Activated CD4-positive, CD25-positive, alpha-beta regulatory T cell (primary cell): ENCODE measurements around the gene DNAH9.

Experiments
- DNase-seq, 4 experiments: peaks; one replicate each; lab custom pipeline; 2025; lab: John Stamatoyannopoulos, UW

The DNAH9 gene

GRCh38 chr17:11840831-11841230, 242.6 kb downstream of the DNAH9 start:
- DNase-seq: no peak

GRCh38 chr17:11848330-11848729, 250.1 kb downstream of the DNAH9 start:
- DNase-seq: no peak

GRCh38 chr17:11852231-11852630, 254.0 kb downstream of the DNAH9 start:
- no peak for DNase-seq

GRCh38 chr17:11852912-11853311, 254.6 kb downstream of the DNAH9 start:
- no peak for DNase-seq

- DNase-seq: no peak
Measured at GRCh38 chr17:11853321-11854151, 255.3 kb downstream of the DNAH9 start.

GRCh38 chr17:11855306-11855705, 257.0 kb downstream of the DNAH9 start:
- no peak for DNase-seq

- no peak for DNase-seq
Measured at GRCh38 chr17:11857006-11857405, 258.7 kb downstream of the DNAH9 start.

GRCh38 chr17:11869680-11870394, 271.6 kb downstream of the DNAH9 start:
- DNase-seq: no peak

- no peak for DNase-seq
Measured at GRCh38 chr17:11871773-11872172, 273.5 kb downstream of the DNAH9 start.

GRCh38 chr17:11874756-11875155, 276.5 kb downstream of the DNAH9 start:
- no peak for DNase-seq

GRCh38 chr17:11880714-11881113, 282.4 kb downstream of the DNAH9 start:
- DNase-seq: no peak

GRCh38 chr17:11882716-11883115, 284.4 kb downstream of the DNAH9 start:
- DNase-seq: no peak

- no peak for DNase-seq
Measured at GRCh38 chr17:11885051-11885450, 286.8 kb downstream of the DNAH9 start.

GRCh38 chr17:11889266-11889665, 291.0 kb downstream of the DNAH9 start:
- no peak for DNase-seq

GRCh38 chr17:11893862-11894261, 295.6 kb downstream of the DNAH9 start:
- DNase-seq: no peak

- no peak for DNase-seq
Measured at GRCh38 chr17:11896199-11896598, 297.9 kb downstream of the DNAH9 start.

- no peak for DNase-seq
Measured at GRCh38 chr17:11898526-11899235, 300.4 kb downstream of the DNAH9 start.

GRCh38 chr17:11899537-11899942, 301.3 kb downstream of the DNAH9 start:
- DNase-seq: no peak

GRCh38 chr17:11900041-11900476, 301.8 kb downstream of the DNAH9 start:
- no peak for DNase-seq

GRCh38 chr17:11900655-11901054, 302.4 kb downstream of the DNAH9 start:
- DNase-seq: no peak

GRCh38 chr17:11901931-11902330, 303.7 kb downstream of the DNAH9 start:
- DNase-seq: no peak

GRCh38 chr17:11908711-11909146, 310.5 kb downstream of the DNAH9 start:
- DNase-seq: no peak

- DNase-seq: no peak
Measured at GRCh38 chr17:11909348-11909747, 311.1 kb downstream of the DNAH9 start.
